HUES64 (cell line): ENCODE data around the gene MYLK2.

Experiments
- H3K27ac ChIP-seq: 2 replicates; pipeline ENCODE4 v1.7.0; 2013; ENCODE audit warnings: low read depth, low read length, inconsistent platforms
- H3K27me3 ChIP-seq: 2 replicates; pipeline ENCODE4 v1.6.1; 2013; ENCODE audit warnings: mild to moderate bottlenecking, low read length; ENCODE audit not compliant: insufficient read depth
- H3K36me3 ChIP-seq: 2 replicates; pipeline ENCODE4 v1.6.1; 2013; ENCODE audit warnings: mild to moderate bottlenecking, low read length; ENCODE audit not compliant: insufficient read depth
- H3K4me1 ChIP-seq: 2 replicates; pipeline ENCODE4 v1.6.1; 2013; ENCODE audit warnings: mild to moderate bottlenecking, low read length, moderate library complexity; ENCODE audit not compliant: insufficient read depth
- H3K4me3 ChIP-seq: 2 replicates; pipeline ENCODE4 v1.5.1; 2013; ENCODE audit warnings: mild to moderate bottlenecking, low read length, moderate library complexity
- H3K9ac ChIP-seq: 2 replicates; pipeline ENCODE4 v1.6.1; 2013; ENCODE audit warnings: mild to moderate bottlenecking, low read depth, low read length
- H3K9me3 ChIP-seq: 2 replicates; pipeline ENCODE4 v1.6.1; 2013; ENCODE audit warnings: low read depth, low read length; ENCODE audit not compliant: insufficient read depth
- WGBS: fragments of 150-250, 120-280 bp; methylation state at CpG from one replicate; pipeline ENCODE4 v1.1.7; 2013; ENCODE audit warnings: missing lambda C conversion rate; 5-methylcytosine and 5-hydroxymethylcytosine counted together

The MYLK2 gene

DNA sequence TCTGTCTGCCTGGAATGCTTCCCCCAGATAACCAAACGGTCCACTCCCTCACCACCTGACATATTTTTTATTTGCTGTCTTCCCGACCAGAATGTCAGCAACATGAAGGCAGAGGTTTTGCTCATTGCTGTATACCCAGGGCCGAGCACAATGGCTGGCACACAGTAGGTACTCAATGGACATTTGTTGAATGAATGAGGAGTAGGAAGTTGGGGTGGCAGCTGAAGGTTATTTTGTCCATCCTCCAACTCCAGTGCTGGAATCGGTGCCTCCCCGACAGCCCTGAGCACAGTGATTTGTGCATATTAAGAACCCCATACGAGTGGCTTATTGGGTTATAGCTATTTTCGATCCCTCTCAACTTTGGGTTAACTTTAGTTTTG lies 40.8 kb downstream of the MYLK2 start:
- peak overlapping the region; percentile 66 for H3K4me3 ChIP-seq
- no peaks in the 10 kb centered on the region; the same call in 1 of the 2 replicates for H3K27me3 ChIP-seq
- WGBS = 84% methylated on average over 7 of the region's 7 CpGs

DNA sequence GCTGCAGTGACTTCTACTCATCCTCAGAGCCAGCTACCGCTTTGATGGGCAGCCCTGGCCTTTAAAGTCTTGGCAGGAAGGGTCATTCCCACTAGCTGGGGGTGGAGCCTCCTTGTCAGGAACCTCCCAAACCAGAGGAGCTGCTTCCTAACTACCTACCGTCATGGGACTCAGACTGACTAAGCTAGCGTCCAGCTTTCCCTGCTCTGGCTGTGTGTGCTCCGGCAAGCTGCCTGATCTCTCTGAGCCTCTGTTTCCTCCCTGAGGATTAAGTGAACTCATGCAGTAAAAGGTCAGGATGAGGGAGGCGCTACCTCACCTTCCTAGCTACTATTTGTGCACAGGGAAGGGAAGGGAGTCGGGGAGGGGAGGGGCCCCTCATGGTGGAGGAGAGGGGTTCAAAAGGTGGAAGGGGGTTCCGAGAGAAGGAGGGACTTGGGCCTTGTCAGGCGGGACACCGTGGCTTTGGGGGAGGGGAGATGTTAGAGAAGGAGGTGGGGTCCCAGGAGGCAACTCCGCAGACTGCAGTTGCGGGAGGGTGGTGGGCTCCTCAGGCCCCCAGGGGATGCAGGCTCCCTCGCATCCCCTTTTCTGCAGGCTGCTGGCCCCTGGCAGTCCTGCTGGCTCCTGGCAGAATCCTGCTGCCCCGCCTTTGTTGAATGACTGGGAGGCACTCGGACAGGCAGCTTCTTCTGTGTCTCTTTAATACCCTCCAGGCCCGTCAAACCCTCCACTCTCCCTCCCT lies 41.4 kb downstream of the MYLK2 start:
- Histone ChIP-seq H3K4me1 (peaks cover 11% of the 10 kb centered on the region; the same call in 1 of the 2 replicates), H3K9ac (no peak overlapping the region), H3K9me3 (no peaks in the 10 kb centered on the region), H3K27me3 (no peaks in the 10 kb centered on the region; the same call in 1 of the 2 replicates), H3K27ac (no peak overlapping the region), H3K36me3 (no peaks in the 10 kb centered on the region), H3K4me3 (peak overlapping the region; percentile 66)
- 8% methylated on average over 15 of the region's 15 CpGs for WGBS

More for the DNA sequence above, 40.8 kb downstream of the MYLK2 start:
- Histone ChIP-seq H3K9ac (no peak overlapping the region), H3K9me3 (no peaks in the 10 kb centered on the region), H3K4me1 (peaks cover 11% of the 10 kb centered on the region; the same call in 1 of the 2 replicates), H3K27ac (no peak overlapping the region), H3K36me3 (no peaks in the 10 kb centered on the region)

DNA sequence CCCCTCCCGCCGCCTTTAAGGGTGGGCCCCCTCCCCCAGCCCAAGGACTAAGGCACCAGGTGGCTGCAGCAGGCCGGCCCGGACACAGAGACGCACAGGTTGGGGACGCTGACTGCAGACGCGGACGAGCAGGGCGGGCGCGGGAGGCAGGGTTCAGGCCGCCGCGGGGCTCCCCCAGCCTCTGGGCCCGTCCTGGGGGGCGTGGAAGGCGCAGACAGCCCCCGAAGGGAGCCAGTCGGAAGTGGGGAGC lies 41.9 kb downstream of the MYLK2 start:
- no peaks in the 10 kb centered on the region; the same call in 1 of the 2 replicates for H3K27me3 ChIP-seq
- no peaks in the 10 kb centered on the region for H3K36me3 ChIP-seq
- H3K4me3 ChIP-seq = peak overlapping the region; percentile 66
- peaks cover 11% of the 10 kb centered on the region; the same call in 1 of the 2 replicates for H3K4me1 ChIP-seq
- H3K9me3 ChIP-seq = no peaks in the 10 kb centered on the region
- H3K27ac ChIP-seq = peak overlapping the region; percentile 32; the same call in 1 of the 2 replicates
- peak overlapping the region; percentile 63 for H3K9ac ChIP-seq
- under 1% methylated on average over 20 of the region's 20 CpGs for WGBS

DNA sequence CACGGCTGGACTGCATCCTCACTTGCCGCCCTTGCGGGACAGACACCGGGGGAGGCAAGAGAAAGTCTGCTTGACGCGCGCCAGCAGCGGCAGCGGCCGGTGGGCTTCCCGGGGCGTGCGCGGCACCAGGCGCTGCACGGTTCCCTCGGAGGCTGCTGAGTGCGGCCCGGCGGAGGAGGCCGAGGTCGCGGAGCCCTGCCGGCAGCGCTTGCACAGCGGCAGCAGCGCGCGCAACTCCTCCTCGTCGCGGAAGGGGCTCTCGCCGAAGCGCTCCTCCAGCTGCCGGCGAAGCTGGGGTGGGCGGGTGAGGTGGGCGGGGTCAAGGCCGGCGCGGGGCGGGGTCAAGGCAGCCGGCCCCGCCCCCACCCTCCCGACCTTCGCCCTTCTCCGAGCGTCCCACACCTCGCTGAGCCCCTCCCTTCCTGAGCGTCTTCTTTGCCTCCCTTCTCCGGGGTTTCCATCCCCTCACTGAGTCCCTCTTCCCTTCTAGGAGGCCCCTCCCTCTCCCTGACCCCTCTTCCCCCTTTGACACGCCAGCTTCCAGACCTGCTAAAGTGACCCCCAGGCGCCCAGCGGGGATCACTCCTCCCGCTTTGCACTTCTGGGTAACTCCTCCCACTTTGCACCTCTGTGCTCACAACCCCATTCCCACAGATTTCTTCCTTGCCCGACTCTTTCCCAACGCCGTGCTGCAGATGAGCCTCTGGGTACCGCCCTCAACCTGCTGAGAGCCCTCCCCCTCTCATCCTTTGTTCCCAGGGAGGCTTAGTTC lies 42.4 kb downstream of the MYLK2 start:
- H3K27me3 ChIP-seq = no peaks in the 10 kb centered on the region; the same call in 1 of the 2 replicates
- peak overlapping the region; percentile 66 for H3K4me3 ChIP-seq
- peak overlapping the region; percentile 63 for H3K9ac ChIP-seq
- peak overlapping the region; percentile 32; the same call in 1 of the 2 replicates for H3K27ac ChIP-seq
- no peaks in the 10 kb centered on the region for H3K36me3 ChIP-seq
- 1% methylated on average over 60 of the region's 60 CpGs for WGBS
- peaks cover 11% of the 10 kb centered on the region; the same call in 1 of the 2 replicates for H3K4me1 ChIP-seq
- no peaks in the 10 kb centered on the region for H3K9me3 ChIP-seq

DNA sequence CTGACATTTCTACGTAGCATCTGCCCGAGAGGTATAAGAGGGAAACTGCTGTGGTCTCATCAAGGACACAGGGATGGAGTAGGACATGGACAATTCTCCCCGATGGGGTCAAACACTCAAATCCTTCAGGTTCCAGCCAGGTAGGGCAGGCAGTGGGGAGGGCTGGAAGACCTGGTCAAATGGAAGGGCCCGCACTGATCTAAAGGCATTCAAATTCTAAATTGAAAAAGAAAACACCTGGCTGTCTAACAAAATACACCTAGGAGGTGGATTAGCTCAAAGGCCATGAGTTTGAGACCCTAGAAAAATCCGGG lies 43.0 kb downstream of the MYLK2 start:
- peaks cover 11% of the 10 kb centered on the region; the same call in 1 of the 2 replicates for H3K4me1 ChIP-seq
- peak overlapping the region; percentile 66 for H3K4me3 ChIP-seq
- H3K27me3 ChIP-seq = no peaks in the 10 kb centered on the region; the same call in 1 of the 2 replicates
- H3K9ac ChIP-seq = peak overlapping the region; percentile 21; the same call in 1 of the 2 replicates
- no peaks in the 10 kb centered on the region for H3K9me3 ChIP-seq
- H3K36me3 ChIP-seq = no peaks in the 10 kb centered on the region
- no peak overlapping the region; the same call in 1 of the 2 replicates for H3K27ac ChIP-seq
- 35% methylated on average over 5 of the region's 5 CpGs for WGBS

DNA sequence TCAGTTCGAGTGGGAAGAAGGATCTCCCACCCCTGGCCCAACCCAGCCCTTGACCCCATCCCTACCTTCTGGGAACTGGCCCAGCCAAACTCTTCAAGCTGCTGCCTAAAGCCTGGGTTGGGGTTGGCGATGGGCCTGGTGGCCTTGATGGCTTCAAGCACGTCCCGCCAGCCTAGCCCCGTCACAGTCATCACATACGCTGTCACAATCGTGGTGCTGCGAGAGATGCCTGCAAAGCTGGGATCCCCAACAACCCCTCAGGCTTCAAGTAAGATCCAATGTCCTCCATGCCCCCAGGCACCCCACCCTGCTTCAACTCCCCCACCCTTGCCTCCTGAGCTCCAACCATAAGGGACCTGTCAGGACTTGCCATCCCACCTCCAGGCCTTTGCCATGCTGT lies 43.4 kb downstream of the MYLK2 start:
- Histone ChIP-seq H3K27me3 (no peaks in the 10 kb centered on the region; the same call in 1 of the 2 replicates), H3K27ac (no peak overlapping the region), H3K4me1 (peaks cover 11% of the 10 kb centered on the region; the same call in 1 of the 2 replicates), H3K36me3 (no peaks in the 10 kb centered on the region), H3K9ac (no peak overlapping the region), H3K9me3 (no peaks in the 10 kb centered on the region), H3K4me3 (peak overlapping the region; percentile 66; the same call in 1 of the 2 replicates)
- WGBS = 92% methylated on average over 8 of the region's 8 CpGs

DNA sequence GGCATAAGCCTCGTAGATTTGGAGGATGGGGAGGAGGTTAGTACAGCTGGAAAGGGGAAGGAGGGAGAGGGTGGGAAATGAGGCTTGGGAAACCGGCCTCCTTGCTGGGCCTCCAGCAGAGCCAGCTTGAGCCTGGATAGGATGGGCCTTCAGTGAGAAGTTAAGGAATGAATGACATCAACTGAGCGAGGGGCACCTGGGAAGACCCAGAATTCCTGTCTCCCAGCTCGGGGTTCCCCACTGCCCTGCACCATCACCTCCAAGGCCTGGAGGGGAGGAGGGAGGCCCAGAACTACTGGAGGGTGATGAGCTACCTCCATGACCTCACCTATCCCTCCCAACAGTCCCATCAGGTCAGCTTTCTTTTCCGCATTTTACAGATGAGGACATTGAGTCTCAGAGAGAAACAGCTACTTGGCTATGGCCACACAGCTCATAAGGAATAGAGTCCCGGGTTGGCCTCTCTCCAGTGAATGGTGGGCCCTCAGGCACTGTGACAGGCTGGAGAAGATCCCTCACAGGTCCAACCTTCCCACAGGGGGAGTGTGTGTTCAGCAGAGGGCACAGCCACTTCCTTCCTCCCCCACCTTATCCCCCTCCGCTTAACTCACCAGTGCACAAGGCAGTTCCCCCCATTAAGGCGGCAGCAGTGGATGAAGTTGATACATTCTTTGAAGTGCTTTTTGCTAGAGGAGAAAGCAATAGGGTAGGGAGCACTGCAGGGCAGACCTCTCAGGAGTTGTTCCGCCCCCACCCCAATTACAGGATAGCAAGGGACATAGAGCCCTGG lies 44.3 kb downstream of the MYLK2 start:
- Histone ChIP-seq H3K4me1 (peaks cover 11% of the 10 kb centered on the region; the same call in 1 of the 2 replicates), H3K9me3 (no peaks in the 10 kb centered on the region), H3K27ac (no peak overlapping the region), H3K4me3 (no peak overlapping the region), H3K27me3 (peaks cover 2% of the 10 kb centered on the region), H3K9ac (no peak overlapping the region), H3K36me3 (no peaks in the 10 kb centered on the region)
- WGBS = 94% methylated on average over 7 of the region's 9 CpGs

DNA sequence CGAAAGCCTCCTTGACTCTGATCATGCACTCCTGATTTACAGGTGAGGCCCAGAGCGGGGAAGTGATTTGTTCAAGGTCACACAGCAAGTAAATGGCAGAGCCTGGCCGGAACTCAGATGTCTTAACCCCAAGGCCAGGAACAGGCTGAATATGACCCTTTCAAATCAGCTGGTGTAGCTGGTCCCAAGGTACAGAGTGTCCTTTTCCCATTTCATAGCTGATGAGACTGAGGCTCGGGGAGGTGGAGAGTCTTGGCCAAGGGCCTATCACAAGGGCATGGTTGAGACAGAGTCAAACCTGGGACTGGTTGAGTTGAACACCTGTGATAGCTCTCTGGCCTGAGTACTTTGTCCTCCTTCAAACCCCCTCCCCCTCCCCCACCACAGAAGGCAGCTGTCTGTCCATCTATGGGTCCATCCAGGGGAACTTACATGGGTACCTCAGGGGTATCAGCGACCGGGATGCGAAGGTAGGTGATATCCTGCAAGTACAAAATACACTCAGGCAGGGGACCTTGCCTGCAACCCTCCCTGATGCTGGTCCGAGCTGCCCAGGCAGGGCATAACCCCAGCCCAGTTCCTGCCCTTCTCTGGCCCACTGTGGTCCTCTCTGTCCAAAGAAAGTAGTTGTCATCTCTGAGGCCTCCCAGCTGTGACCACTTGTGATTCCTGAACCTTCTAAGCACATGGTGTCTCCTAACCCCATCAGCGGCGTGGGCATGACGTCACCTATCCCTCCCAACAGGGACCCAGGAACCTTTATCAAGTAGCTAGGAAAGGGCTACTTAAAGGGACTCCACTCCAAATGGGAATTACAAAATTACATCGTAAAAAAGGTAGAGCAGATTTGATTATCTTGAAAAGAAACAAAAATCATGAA lies 45.6 kb downstream of the MYLK2 start:
- Histone ChIP-seq H3K27me3 (peaks cover 14% of the 10 kb centered on the region), H3K9ac (no peak overlapping the region), H3K27ac (no peak overlapping the region), H3K4me1 (peaks cover 11% of the 10 kb centered on the region; the same call in 1 of the 2 replicates), H3K9me3 (no peaks in the 10 kb centered on the region), H3K36me3 (no peaks in the 10 kb centered on the region), H3K4me3 (no peak overlapping the region)
- 93% methylated on average over 11 of the region's 12 CpGs for WGBS

DNA sequence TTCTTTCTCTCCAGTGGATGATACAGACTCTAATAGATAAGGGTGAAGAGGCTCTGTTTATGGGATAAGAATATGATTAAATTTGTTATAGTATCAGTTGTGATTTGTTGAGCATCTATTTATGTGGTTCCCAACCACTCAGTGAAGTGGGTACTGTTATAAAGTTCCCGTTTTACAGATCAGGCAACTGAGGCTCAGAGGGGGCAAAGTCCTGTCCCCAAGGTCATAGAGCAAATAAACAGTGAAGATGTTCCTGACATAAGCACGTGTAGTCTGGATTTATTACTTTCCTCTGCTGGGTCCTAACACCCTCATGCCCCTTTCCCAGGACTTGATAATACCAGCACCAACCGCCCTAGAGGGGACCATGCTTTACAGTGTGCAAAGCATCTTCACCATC lies 47.1 kb downstream of the MYLK2 start:
- Histone ChIP-seq H3K4me1 (peaks cover 7% of the 10 kb centered on the region; the same call in 1 of the 2 replicates), H3K9ac (no peak overlapping the region), H3K27ac (no peak overlapping the region), H3K4me3 (no peak overlapping the region), H3K36me3 (no peaks in the 10 kb centered on the region), H3K9me3 (no peaks in the 10 kb centered on the region), H3K27me3 (peaks cover 29% of the 10 kb centered on the region)
- WGBS = 75% methylated on average over 3 of the region's 3 CpGs
